Measurements from ENCODE around the gene PTPRD.

- no peak for TF ChIP-seq POLR2A (IDR thresholded peaks at IDR 0.05)
- TF ChIP-seq, protein P1, sequence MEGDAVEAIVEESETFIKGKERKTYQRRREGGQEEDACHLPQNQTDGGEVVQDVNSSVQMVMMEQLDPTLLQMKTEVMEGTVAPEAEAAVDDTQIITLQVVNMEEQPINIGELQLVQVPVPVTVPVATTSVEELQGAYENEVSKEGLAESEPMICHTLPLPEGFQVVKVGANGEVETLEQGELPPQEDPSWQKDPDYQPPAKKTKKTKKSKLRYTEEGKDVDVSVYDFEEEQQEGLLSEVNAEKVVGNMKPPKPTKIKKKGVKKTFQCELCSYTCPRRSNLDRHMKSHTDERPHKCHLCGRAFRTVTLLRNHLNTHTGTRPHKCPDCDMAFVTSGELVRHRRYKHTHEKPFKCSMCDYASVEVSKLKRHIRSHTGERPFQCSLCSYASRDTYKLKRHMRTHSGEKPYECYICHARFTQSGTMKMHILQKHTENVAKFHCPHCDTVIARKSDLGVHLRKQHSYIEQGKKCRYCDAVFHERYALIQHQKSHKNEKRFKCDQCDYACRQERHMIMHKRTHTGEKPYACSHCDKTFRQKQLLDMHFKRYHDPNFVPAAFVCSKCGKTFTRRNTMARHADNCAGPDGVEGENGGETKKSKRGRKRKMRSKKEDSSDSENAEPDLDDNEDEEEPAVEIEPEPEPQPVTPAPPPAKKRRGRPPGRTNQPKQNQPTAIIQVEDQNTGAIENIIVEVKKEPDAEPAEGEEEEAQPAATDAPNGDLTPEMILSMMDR (IDR thresholded peaks at IDR 0.05 in 4 of 5, conservative IDR thresholded peaks at IDR 0.05 in 1 of 5), result no peak
These were observed 1123.6 kb downstream of the PTPRD start for GRCh38 chr9:9489183-9489582.
